PC-3 (cell line): ENCODE measurements around the gene PFKFB3. TPM values are rescaled to one million over a fixed set of nuclear protein-coding genes. Genes with fewer than 3 reads are reported as not detected.
"Not testable (repeated sequence)": the region's sequence is repeated elsewhere in the genome, so short reads cannot be mapped to it uniquely, and the experiment has no call there.

Source experiments
- ATAC-seq: fragments of 200-7000 bp; cut with Tn5 transposase; 2 replicates; pipeline ENCODE4 v1.9.1; 2020; ENCODE audit warnings: mild to moderate bottlenecking, moderate library complexity
- BruUV-seq: library from RNA; stranded (reverse); fragments of 400-500 nt; replicated peaks from 2 replicates; lab custom pipeline; 2021; lab: Mats Ljungman, UMichigan
- CTCF ChIA-PET: fragments of 300-600 bp; sonication (Branson Sonifier 250); formaldehyde crosslinking; loops from one replicate; lab custom pipeline; 2022; ENCODE audit warnings: antibody characterized with exemption; lab: Charles Lee
- POLR2A ChIA-PET: fragments of 300-600 bp; sonication (Branson Sonifier 250); formaldehyde crosslinking; loops from one replicate; lab custom pipeline; 2022; ENCODE audit warnings: antibody characterized with exemption; ENCODE audit not compliant: unreplicated experiment; lab: Charles Lee
- DNase-seq: peaks from one replicate; pipeline ENCODE4 v3.0.0-alpha.2; 2015
- H2AFZ ChIP-seq: fragments of 300-600 bp; sonication (generic); 2 replicates; pipeline ENCODE4 v1.6.0; 2016; ENCODE audit warnings: antibody characterized with exemption, low read length
- H3F3A ChIP-seq: fragments of 300-600 bp; sonication (generic); one replicate; pipeline ENCODE4 v1.6.0; 2017; ENCODE audit warnings: antibody characterized with exemption, low read length, control low read depth, mild to moderate bottlenecking; ENCODE audit not compliant: unreplicated experiment
- H3K27ac ChIP-seq: fragments of 300-600 bp; sonication (generic); 2 replicates; pipeline ENCODE4 v1.5.1; 2016; ENCODE audit warnings: mild to moderate bottlenecking, low read length
- H3K27me3 ChIP-seq: fragments of 300-600 bp; sonication (generic); 2 replicates; pipeline ENCODE4 v1.6.1; 2016; ENCODE audit warnings: low read length, mixed read lengths
- H3K36me3 ChIP-seq: fragments of 300-600 bp; sonication (generic); 2 replicates; pipeline ENCODE4 v1.6.1; 2016; ENCODE audit warnings: low read depth, mixed run types, low read length, mixed read lengths
- H3K4me1 ChIP-seq: fragments of 300-600 bp; sonication (generic); 2 replicates; pipeline ENCODE4 v1.5.1; 2016; ENCODE audit warnings: low read length; ENCODE audit not compliant: insufficient read depth
- H3K4me2 ChIP-seq: fragments of 300-600 bp; sonication (generic); 2 replicates; pipeline ENCODE4 v1.6.0; 2016; ENCODE audit warnings: low read length
- H3K4me3 ChIP-seq: fragments of 300-600 bp; sonication (generic); 2 replicates; pipeline ENCODE4 v1.5.1; 2016; ENCODE audit warnings: mild to moderate bottlenecking, low read length, mixed read lengths
- H3K79me2 ChIP-seq: fragments of 300-600 bp; sonication (generic); 2 replicates; pipeline ENCODE4 v1.6.1; 2017; ENCODE audit warnings: low read length, mixed read lengths
- H3K9ac ChIP-seq: fragments of 300-600 bp; sonication (generic); 2 replicates; pipeline ENCODE4 v1.6.0; 2016; ENCODE audit warnings: mild to moderate bottlenecking, low read length
- H3K9me2 ChIP-seq: fragments of 300-600 bp; sonication (generic); replicated peaks from 2 replicates; pipeline ENCODE4 v1.6.1; 2016; ENCODE audit warnings: mixed run types, low read length, mixed read lengths
- H3K9me3 ChIP-seq: fragments of 300-600 bp; sonication (generic); 2 replicates; pipeline ENCODE4 v1.6.1; 2016; ENCODE audit warnings: low read length, mixed read lengths
- H4K20me1 ChIP-seq: fragments of 300-600 bp; sonication (generic); 2 replicates; pipeline ENCODE4 v1.6.1; 2016; ENCODE audit warnings: low read length, mixed read lengths
- CTCF ChIP-seq: fragments of 300-600 bp; sonication (generic); conservative IDR thresholded peaks from 2 replicates; pipeline ENCODE4 v1.5.1; 2017; ENCODE audit warnings: antibody characterized with exemption, low read depth, mild to moderate bottlenecking, low read length
- EZH2 ChIP-seq: fragments of 300-600 bp; sonication (generic); IDR thresholded peaks from one replicate; pipeline ENCODE4 v1.6.1; 2017; ENCODE audit warnings: antibody characterized with exemption, mild to moderate bottlenecking, low read length; ENCODE audit not compliant: unreplicated experiment
- EZH2phosphoT487 ChIP-seq: fragments of 300-600 bp; sonication (generic); IDR thresholded peaks from 2 replicates; pipeline ENCODE4 v1.6.1; 2018; ENCODE audit warnings: mild to moderate bottlenecking, antibody characterized with exemption, low read length, borderline replicate concordance
- intact Hi-C: fragments of 100-400 bp; cut with micrococcal nuclease; formaldehyde crosslinking; loops from 2 replicates; pipeline ENCODE4 v1.9.0; 2023
- total RNA-seq: library from RNA; depleted of rRNA; stranded (reverse); fragments of >200 nt; gene quantifications from 2 replicates; pipeline ENCODE4 v1.2.3, GENCODE V29; 2014

The PFKFB3 gene
- total RNA-seq, 1 experiment from 2014 or later, result 19.5 TPM

- H2AFZ ChIP-seq, result no peak overlapping the region
- H3K27me3 ChIP-seq, result no peaks in the 10 kb centered on the region
- no peak for DNase-seq
- no peaks in the 10 kb centered on the region for H3K4me1 ChIP-seq
- H3K36me3 ChIP-seq, result no peaks in the 10 kb centered on the region
- H3F3A ChIP-seq, result no peaks in the 10 kb centered on the region
- BruUV-seq, result no TSS peak
- H3K9me3 ChIP-seq, result no peaks in the 10 kb centered on the region
- no peak overlapping the region for H3K9ac ChIP-seq
- intact Hi-C loops, result no loop called here
- H3K79me2 ChIP-seq, result no peaks in the 10 kb centered on the region
- no peak overlapping the region for H3K27ac ChIP-seq
- H3K4me2 ChIP-seq, result no peak overlapping the region
- TF ChIP-seq CTCF, result no peak
- TF ChIP-seq EZH2phosphoT487, result no peak
- no peak for TF ChIP-seq EZH2
- POLR2A ChIA-PET, result no interaction called here
- no peak overlapping the region for H3K4me3 ChIP-seq
- H4K20me1 ChIP-seq, result no peaks in the 10 kb centered on the region
- no peak for ATAC-seq
- H3K9me2 ChIP-seq, result no peaks in the 10 kb centered on the region
- CTCF ChIA-PET, result no interaction called here
These were observed 11.6 kb upstream of the PFKFB3 start for GRCh38 chr10:6191147-6191546.

GRCh38 chr10:6191569-6191968 is 11.2 kb upstream of the PFKFB3 start:
- Histone ChIP-seq H3K27ac (no peak overlapping the region), H4K20me1 (no peaks in the 10 kb centered on the region)
- no peak for TF ChIP-seq CTCF
- TF ChIP-seq EZH2, result no peak
- TF ChIP-seq EZH2phosphoT487, result no peak

GRCh38 chr10:6193342-6193741 is 9.4 kb upstream of the PFKFB3 start:
- H3K36me3 ChIP-seq, H3K4me1 ChIP-seq, CTCF ChIA-PET, H4K20me1 ChIP-seq, H3K79me2 ChIP-seq, H3K27me3 ChIP-seq, H3K27ac ChIP-seq, H2AFZ ChIP-seq, H3K9me2 ChIP-seq, intact Hi-C loops, H3K9me3 ChIP-seq, H3K4me3 ChIP-seq, H3K4me2 ChIP-seq, BruUV-seq, H3K9ac ChIP-seq, POLR2A ChIA-PET, DNase-seq, ATAC-seq, H3F3A ChIP-seq: not testable (repeated sequence)

More at GRCh38 chr10:6191569-6191968, 11.2 kb upstream of the PFKFB3 start:
- intact Hi-C loops, result no loop called here
- ChIA-PET CTCF (no interaction called here), POLR2A (no interaction called here)
- H3K79me2 ChIP-seq, result no peaks in the 10 kb centered on the region
- no peaks in the 10 kb centered on the region for H3F3A ChIP-seq
- BruUV-seq, result no TSS peak
- no peak overlapping the region for H3K9ac ChIP-seq
- no peaks in the 10 kb centered on the region for H3K9me2 ChIP-seq
- H3K4me2 ChIP-seq, result no peak overlapping the region
- no peaks in the 10 kb centered on the region for H3K27me3 ChIP-seq
- H3K4me3 ChIP-seq, result no peak overlapping the region
- DNase-seq (no peak), ATAC-seq (no peak)
- no peaks in the 10 kb centered on the region for H3K36me3 ChIP-seq
- H3K9me3 ChIP-seq, result no peaks in the 10 kb centered on the region
- no peak overlapping the region for H2AFZ ChIP-seq
- H3K4me1 ChIP-seq, result no peaks in the 10 kb centered on the region
